Measurements from ENCODE around the gene ITGAV.

The ITGAV gene

GRCh38 chr2:186560254-186560653 is 29.6 kb upstream of the ITGAV start (continued):
- TF ChIP-seq ZBTB11 (tag by site-specific recombination; conservative IDR thresholded peaks at IDR 0.05; ENCODE audit: low read depth): peak; percentile 69; the same call in 1 of the 2 replicates
- TF ChIP-seq GLI2 (tag by site-specific recombination; IDR thresholded peaks at IDR 0.05; ENCODE audit: borderline replicate concordance, low read depth): peak; percentile 24; the same call in 1 of the 2 replicates
- peak; percentile 74 for TF ChIP-seq ZNF555 (tag by site-specific recombination; conservative IDR thresholded peaks at IDR 0.05)
- TF ChIP-seq ZNF426 (tag by site-specific recombination; IDR thresholded peaks at IDR 0.05): peak; percentile 80
- peak; percentile 39; the same call in 1 of the 2 replicates for TF ChIP-seq ZNF654 (tag by site-specific recombination; IDR thresholded peaks at IDR 0.05; ENCODE audit: low read depth)
- TF ChIP-seq ZNF558 (tag by site-specific recombination; IDR thresholded peaks at IDR 0.05): 0 out of 2 replicates have a peak, but pooled peaks have one; percentile 16
- no peak for TF ChIP-seq ZNF610 (tag by site-specific recombination; IDR thresholded peaks at IDR 0.05; ENCODE audit: borderline replicate concordance)

GRCh38 chr2:186561467-186562208 is 28.2 kb upstream of the ITGAV start:
- Histone ChIP-seq H3K36me3 (ENCODE audit: control insufficient read depth in 2 of 2, insufficient read depth in 1 of 2, low read length in 2 of 2) (no peaks in the 10 kb centered on the region), H3K9me3 (ENCODE audit: control insufficient read depth, insufficient read depth, low read depth, low read length) (no peaks in the 10 kb centered on the region), H3K4me3 (ENCODE audit: low read depth, low read length) (no peak overlapping the region), H3K4me1 (ENCODE audit: control insufficient read depth, insufficient read depth, low read length) (no peaks in the 10 kb centered on the region), H3K27ac (ENCODE audit: extremely low read depth, low read depth, low read length) (no peak overlapping the region)
- ChIA-PET POLR2A (no interaction called here), CTCF (no interaction called here)
- TF ChIP-seq SCRT2 (tag by site-specific recombination; IDR thresholded peaks at IDR 0.05): no peak
- TF ChIP-seq ZNF121 (tag by site-specific recombination; IDR thresholded peaks at IDR 0.05): no peak
- no peak for TF ChIP-seq GFI1B (tag by site-specific recombination; IDR thresholded peaks at IDR 0.05)
- TF ChIP-seq ZNF623 (tag by site-specific recombination; IDR thresholded peaks at IDR 0.05): no peak
- no peak for TF ChIP-seq ZNF335 (tag by site-specific recombination; conservative IDR thresholded peaks at IDR 0.05)
- TF ChIP-seq ZNF19 (tag by site-specific recombination; IDR thresholded peaks at IDR 0.05; ENCODE audit: low read depth): no peak
- TF ChIP-seq ZNF571 (tag by site-specific recombination; IDR thresholded peaks at IDR 0.05): no peak
- TF ChIP-seq WT1 (tag by site-specific recombination; IDR thresholded peaks at IDR 0.05): no peak
- TF ChIP-seq, protein P1, sequence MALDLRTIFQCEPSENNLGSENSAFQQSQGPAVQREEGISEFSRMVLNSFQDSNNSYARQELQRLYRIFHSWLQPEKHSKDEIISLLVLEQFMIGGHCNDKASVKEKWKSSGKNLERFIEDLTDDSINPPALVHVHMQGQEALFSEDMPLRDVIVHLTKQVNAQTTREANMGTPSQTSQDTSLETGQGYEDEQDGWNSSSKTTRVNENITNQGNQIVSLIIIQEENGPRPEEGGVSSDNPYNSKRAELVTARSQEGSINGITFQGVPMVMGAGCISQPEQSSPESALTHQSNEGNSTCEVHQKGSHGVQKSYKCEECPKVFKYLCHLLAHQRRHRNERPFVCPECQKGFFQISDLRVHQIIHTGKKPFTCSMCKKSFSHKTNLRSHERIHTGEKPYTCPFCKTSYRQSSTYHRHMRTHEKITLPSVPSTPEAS (tag by site-specific recombination; IDR thresholded peaks at IDR 0.05): no peak
- TF ChIP-seq, protein P2, sequence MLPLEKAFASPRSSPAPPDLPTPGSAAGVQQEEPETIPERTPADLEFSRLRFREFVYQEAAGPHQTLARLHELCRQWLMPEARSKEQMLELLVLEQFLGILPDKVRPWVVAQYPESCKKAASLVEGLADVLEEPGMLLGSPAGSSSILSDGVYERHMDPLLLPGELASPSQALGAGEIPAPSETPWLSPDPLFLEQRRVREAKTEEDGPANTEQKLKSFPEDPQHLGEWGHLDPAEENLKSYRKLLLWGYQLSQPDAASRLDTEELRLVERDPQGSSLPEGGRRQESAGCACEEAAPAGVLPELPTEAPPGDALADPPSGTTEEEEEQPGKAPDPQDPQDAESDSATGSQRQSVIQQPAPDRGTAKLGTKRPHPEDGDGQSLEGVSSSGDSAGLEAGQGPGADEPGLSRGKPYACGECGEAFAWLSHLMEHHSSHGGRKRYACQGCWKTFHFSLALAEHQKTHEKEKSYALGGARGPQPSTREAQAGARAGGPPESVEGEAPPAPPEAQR (tag by site-specific recombination; IDR thresholded peaks at IDR 0.05): no peak
- no peak for TF ChIP-seq ZBTB17 (tag by site-specific recombination; IDR thresholded peaks at IDR 0.05)
- TF ChIP-seq ZNF24 (tag by site-specific recombination; IDR thresholded peaks at IDR 0.05): no peak

Data from HEK293 (cell line).